HEK293 (cell line): ENCODE data around the gene UBE4A.

Source experiments
- BCL11B ChIP-seq: fragments of 450-650 bp; formaldehyde crosslinking; IDR thresholded peaks from 2 replicates; pipeline ENCODE4 v1.5.1; 2016; ENCODE audit warnings: low read depth, missing biosample characterization, missing genetic modification characterization
- HOXA7 ChIP-seq: sonication (generic); formaldehyde crosslinking; IDR thresholded peaks from 2 replicates; pipeline ENCODE4 v1.8.1; 2022; ENCODE audit warnings: missing genetic modification reagents, borderline replicate concordance
- IKZF3 ChIP-seq: fragments of 450-650 bp; IDR thresholded peaks from 2 replicates; pipeline ENCODE4 v1.5.0; 2018; ENCODE audit warnings: missing biosample characterization, mild to moderate bottlenecking, missing genetic modification characterization, moderate library complexity
- KLF8 ChIP-seq: fragments of 450-650 bp; formaldehyde crosslinking; IDR thresholded peaks from 2 replicates; pipeline ENCODE4 v1.5.1; 2016; ENCODE audit warnings: missing biosample characterization, missing genetic modification characterization
- SP7 ChIP-seq: fragments of 450-650 bp; formaldehyde crosslinking; IDR thresholded peaks from 2 replicates; pipeline ENCODE4 v1.5.1; 2016; ENCODE audit warnings: missing biosample characterization, missing genetic modification characterization
- ZFP41 ChIP-seq: fragments of 450-650 bp; formaldehyde crosslinking; IDR thresholded peaks from 2 replicates; pipeline ENCODE4 v1.5.1; 2016; ENCODE audit warnings: missing biosample characterization, missing genetic modification characterization, borderline replicate concordance
- ZNF140 ChIP-seq: fragments of 450-650 bp; formaldehyde crosslinking; IDR thresholded peaks from 2 replicates; pipeline ENCODE4 v1.5.1; 2016; ENCODE audit warnings: missing biosample characterization, missing genetic modification characterization
- ZNF157 ChIP-seq: fragments of 450-650 bp; formaldehyde crosslinking; IDR thresholded peaks from 2 replicates; pipeline ENCODE4 v1.5.1; 2016; ENCODE audit warnings: missing biosample characterization, missing genetic modification characterization
- ZNF2 ChIP-seq: fragments of 450-650 bp; formaldehyde crosslinking; IDR thresholded peaks from 2 replicates; pipeline ENCODE4 v1.5.1; 2016; ENCODE audit warnings: missing biosample characterization, missing genetic modification characterization
- ZNF202 ChIP-seq: fragments of 450-650 bp; formaldehyde crosslinking; IDR thresholded peaks from 2 replicates; pipeline ENCODE4 v1.5.1; 2016; ENCODE audit warnings: missing biosample characterization, missing genetic modification characterization, borderline replicate concordance
- ZNF274 ChIP-seq, 2 experiments: fragments of 200-500 bp in 1 of 2; fragments of 450-650 bp in 1 of 2; sonication (Bioruptor generic) in 1 of 2; formaldehyde crosslinking in 1 of 2; IDR thresholded peaks; 2 replicates each; pipeline versions ENCODE4 v1.5.1 to v1.6.1; 2014 to 2016; ENCODE audit warnings: borderline replicate concordance in 1 of 2, inconsistent platforms in 1 of 2, low read length in 1 of 2, missing biosample characterization in 1 of 2, missing genetic modification characterization in 1 of 2
- ZNF280C ChIP-seq: fragments of 450-650 bp; formaldehyde crosslinking; IDR thresholded peaks from 2 replicates; pipeline ENCODE4 v1.5.1; 2016; ENCODE audit warnings: missing biosample characterization, missing genetic modification characterization
- ZNF324 ChIP-seq: fragments of 450-650 bp; formaldehyde crosslinking; IDR thresholded peaks from 2 replicates; pipeline ENCODE4 v1.5.1; 2016; ENCODE audit warnings: missing biosample characterization, missing genetic modification characterization
- ZNF366 ChIP-seq: fragments of 450-650 bp; formaldehyde crosslinking; conservative IDR thresholded peaks from 2 replicates; pipeline ENCODE4 v1.5.1; 2016; ENCODE audit warnings: missing biosample characterization, missing genetic modification characterization
- ZNF518A ChIP-seq: fragments of 450-650 bp; formaldehyde crosslinking; conservative IDR thresholded peaks from 2 replicates; pipeline ENCODE4 v1.5.1; 2016; ENCODE audit warnings: low read depth, missing biosample characterization, missing genetic modification characterization
- ZNF521 ChIP-seq: fragments of 450-650 bp; formaldehyde crosslinking; IDR thresholded peaks from 2 replicates; pipeline ENCODE4 v1.5.1; 2017; ENCODE audit warnings: missing biosample characterization, mild to moderate bottlenecking, missing genetic modification characterization
- ZNF561 ChIP-seq: fragments of 450-650 bp; IDR thresholded peaks from 2 replicates; pipeline ENCODE4 v1.5.1; 2018; ENCODE audit warnings: missing biosample characterization, missing genetic modification characterization, borderline replicate concordance
- ZNF600 ChIP-seq: fragments of 450-650 bp; formaldehyde crosslinking; IDR thresholded peaks from 2 replicates; pipeline ENCODE4 v1.5.1; 2016; ENCODE audit warnings: missing biosample characterization, missing genetic modification characterization
- ZNF624 ChIP-seq: fragments of 450-650 bp; formaldehyde crosslinking; IDR thresholded peaks from 2 replicates; pipeline ENCODE4 v1.5.1; 2017; ENCODE audit warnings: missing biosample characterization, missing genetic modification characterization
- ZNF664 ChIP-seq: fragments of 450-650 bp; formaldehyde crosslinking; IDR thresholded peaks from 2 replicates; pipeline ENCODE4 v1.5.1; 2016; ENCODE audit warnings: missing biosample characterization, missing genetic modification characterization
- ZNF701 ChIP-seq: fragments of 450-650 bp; formaldehyde crosslinking; IDR thresholded peaks from 2 replicates; pipeline ENCODE4 v1.5.1; 2016; ENCODE audit warnings: missing biosample characterization, missing genetic modification characterization
- ZNF747 ChIP-seq: fragments of 450-650 bp; formaldehyde crosslinking; IDR thresholded peaks from 2 replicates; pipeline ENCODE4 v1.5.1; 2016; ENCODE audit warnings: missing biosample characterization, missing genetic modification characterization
- ZNF785 ChIP-seq: fragments of 450-650 bp; formaldehyde crosslinking; IDR thresholded peaks from 2 replicates; pipeline ENCODE4 v1.5.1; 2016; ENCODE audit warnings: missing biosample characterization, missing genetic modification characterization
- ZSCAN16 ChIP-seq: fragments of 450-650 bp; formaldehyde crosslinking; IDR thresholded peaks from 2 replicates; pipeline ENCODE4 v1.5.1; 2016; ENCODE audit warnings: missing biosample characterization, missing genetic modification characterization
- ZXDB ChIP-seq: fragments of 450-650 bp; formaldehyde crosslinking; IDR thresholded peaks from 2 replicates; pipeline ENCODE4 v1.5.1; 2016; ENCODE audit warnings: missing biosample characterization, missing genetic modification characterization
- TF ChIP-seq, protein P1 (sequence below): fragments of 450-650 bp; formaldehyde crosslinking; IDR thresholded peaks from 2 replicates; pipeline ENCODE4 v1.5.1; 2016; ENCODE audit warnings: missing biosample characterization, missing genetic modification characterization, borderline replicate concordance

Gene UBE4A

GRCh38 chr11:118359295-118359958 lies at the start of gene UBE4A (continued):
- peak; percentile 99 for TF ChIP-seq ZNF518A (tag by site-specific recombination)
- TF ChIP-seq ZNF701 (tag by site-specific recombination): no peak
- TF ChIP-seq ZNF747 (tag by site-specific recombination): no peak
- TF ChIP-seq BCL11B (tag by site-specific recombination): no peak
- peak; percentile 50; the same call in 1 of the 2 replicates for TF ChIP-seq KLF8 (tag by site-specific recombination)
- no peak for TF ChIP-seq ZNF664
- TF ChIP-seq ZNF624 (tag by site-specific recombination): no peak
- no peak for TF ChIP-seq ZNF2 (tag by site-specific recombination)
- TF ChIP-seq ZSCAN16: no peak
- TF ChIP-seq IKZF3 (tag by site-specific recombination): no peak
- TF ChIP-seq ZFP41 (tag by site-specific recombination): no peak
- no peak for TF ChIP-seq ZNF202 (tag by site-specific recombination)
- TF ChIP-seq ZNF274 (IDR thresholded peaks at IDR 0.05; ENCODE audit: low read length): no peak
- TF ChIP-seq ZNF274 (tag by site-specific recombination; IDR thresholded peaks at IDR 0.05; ENCODE audit: borderline replicate concordance): no peak
- TF ChIP-seq ZNF561 (tag by site-specific recombination): peak; percentile 70; the same call in 1 of the 2 replicates
- no peak for TF ChIP-seq ZNF157 (tag by site-specific recombination)
- TF ChIP-seq ZNF521 (tag by site-specific recombination): no peak
- peak; percentile 68; the same call in 1 of the 2 replicates for TF ChIP-seq ZNF600
- TF ChIP-seq, protein P1, sequence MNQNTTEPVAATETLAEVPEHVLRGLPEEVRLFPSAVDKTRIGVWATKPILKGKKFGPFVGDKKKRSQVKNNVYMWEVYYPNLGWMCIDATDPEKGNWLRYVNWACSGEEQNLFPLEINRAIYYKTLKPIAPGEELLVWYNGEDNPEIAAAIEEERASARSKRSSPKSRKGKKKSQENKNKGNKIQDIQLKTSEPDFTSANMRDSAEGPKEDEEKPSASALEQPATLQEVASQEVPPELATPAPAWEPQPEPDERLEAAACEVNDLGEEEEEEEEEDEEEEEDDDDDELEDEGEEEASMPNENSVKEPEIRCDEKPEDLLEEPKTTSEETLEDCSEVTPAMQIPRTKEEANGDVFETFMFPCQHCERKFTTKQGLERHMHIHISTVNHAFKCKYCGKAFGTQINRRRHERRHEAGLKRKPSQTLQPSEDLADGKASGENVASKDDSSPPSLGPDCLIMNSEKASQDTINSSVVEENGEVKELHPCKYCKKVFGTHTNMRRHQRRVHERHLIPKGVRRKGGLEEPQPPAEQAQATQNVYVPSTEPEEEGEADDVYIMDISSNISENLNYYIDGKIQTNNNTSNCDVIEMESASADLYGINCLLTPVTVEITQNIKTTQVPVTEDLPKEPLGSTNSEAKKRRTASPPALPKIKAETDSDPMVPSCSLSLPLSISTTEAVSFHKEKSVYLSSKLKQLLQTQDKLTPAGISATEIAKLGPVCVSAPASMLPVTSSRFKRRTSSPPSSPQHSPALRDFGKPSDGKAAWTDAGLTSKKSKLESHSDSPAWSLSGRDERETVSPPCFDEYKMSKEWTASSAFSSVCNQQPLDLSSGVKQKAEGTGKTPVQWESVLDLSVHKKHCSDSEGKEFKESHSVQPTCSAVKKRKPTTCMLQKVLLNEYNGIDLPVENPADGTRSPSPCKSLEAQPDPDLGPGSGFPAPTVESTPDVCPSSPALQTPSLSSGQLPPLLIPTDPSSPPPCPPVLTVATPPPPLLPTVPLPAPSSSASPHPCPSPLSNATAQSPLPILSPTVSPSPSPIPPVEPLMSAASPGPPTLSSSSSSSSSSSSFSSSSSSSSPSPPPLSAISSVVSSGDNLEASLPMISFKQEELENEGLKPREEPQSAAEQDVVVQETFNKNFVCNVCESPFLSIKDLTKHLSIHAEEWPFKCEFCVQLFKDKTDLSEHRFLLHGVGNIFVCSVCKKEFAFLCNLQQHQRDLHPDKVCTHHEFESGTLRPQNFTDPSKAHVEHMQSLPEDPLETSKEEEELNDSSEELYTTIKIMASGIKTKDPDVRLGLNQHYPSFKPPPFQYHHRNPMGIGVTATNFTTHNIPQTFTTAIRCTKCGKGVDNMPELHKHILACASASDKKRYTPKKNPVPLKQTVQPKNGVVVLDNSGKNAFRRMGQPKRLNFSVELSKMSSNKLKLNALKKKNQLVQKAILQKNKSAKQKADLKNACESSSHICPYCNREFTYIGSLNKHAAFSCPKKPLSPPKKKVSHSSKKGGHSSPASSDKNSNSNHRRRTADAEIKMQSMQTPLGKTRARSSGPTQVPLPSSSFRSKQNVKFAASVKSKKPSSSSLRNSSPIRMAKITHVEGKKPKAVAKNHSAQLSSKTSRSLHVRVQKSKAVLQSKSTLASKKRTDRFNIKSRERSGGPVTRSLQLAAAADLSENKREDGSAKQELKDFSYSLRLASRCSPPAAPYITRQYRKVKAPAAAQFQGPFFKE (tag by site-specific recombination): no peak
- peak; percentile 63; the same call in 1 of the 2 replicates for TF ChIP-seq ZNF324 (tag by site-specific recombination)
- TF ChIP-seq HOXA7 (CRISPR knock-in tag): no peak
- TF ChIP-seq ZNF785: no peak
- no peak for TF ChIP-seq ZNF366
- peak; percentile 77; the same call in 1 of the 2 replicates for TF ChIP-seq ZXDB (tag by site-specific recombination)
- TF ChIP-seq SP7: peak; percentile 56
- no peak for TF ChIP-seq ZNF280C (tag by site-specific recombination)
- no peak for TF ChIP-seq ZNF140 (tag by site-specific recombination)
